GM12874 (cell line): Measurements from ENCODE around the gene MOV10.

Experiments used
- CTCF ChIP-seq: IDR thresholded peaks from 2 replicates; pipeline ENCODE4 v1.5.1; 2011; ENCODE audit warnings: low read depth, mild to moderate bottlenecking, control low read depth, low read length, moderate library complexity; ENCODE audit not compliant: insufficient read depth

Gene MOV10

GRCh38 chr1:112711041-112711440 is 36.6 kb downstream of the MOV10 start:
- TF ChIP-seq CTCF, result no peak

- no peak for TF ChIP-seq CTCF
Measured at GRCh38 chr1:112711670-112712069, 37.2 kb downstream of the MOV10 start.

GRCh38 chr1:112712191-112712590 is 37.7 kb downstream of the MOV10 start:
- TF ChIP-seq CTCF, result no peak

- TF ChIP-seq CTCF, result no peak
Measured at GRCh38 chr1:112712701-112713128, 38.3 kb downstream of the MOV10 start.

- TF ChIP-seq CTCF, result no peak
Measured at GRCh38 chr1:112713466-112714312, 39.2 kb downstream of the MOV10 start.

GRCh38 chr1:112714313-112715263 is 40.1 kb downstream of the MOV10 start:
- 0 out of 2 replicates have a peak, but pooled peaks have one; percentile 1 for TF ChIP-seq CTCF
